ENCODE measurements around the gene PRRT3.

PRRT3 gene

GRCh38 chr3:9951962-9952805 lies at the start of gene PRRT3:
Gene PRRT3, minus strand, starts transcription at chr3:9952408. Its CDS starts 2,293 bp downstream, at chr3:9950115.
- Histone ChIP-seq H3K4me1 (ENCODE audit: control insufficient read depth in 1 of 2, insufficient read depth in 2 of 2, low read length in 2 of 2) (peaks cover 0 to 28% of the 10 kb centered on the region in 2 donors), H3K27ac (ENCODE audit: low read length) (no peak within 1 kb of the TSS), H3K9me3 (ENCODE audit: control insufficient read depth in 1 of 2, low read length in 2 of 2) (no peaks in the 10 kb centered on the region), H3K27me3 (ENCODE audit: low read depth, low read length) (no peaks in the 10 kb centered on the region), H3K36me3 (ENCODE audit: control insufficient read depth in 1 of 2, insufficient read depth in 2 of 2, low read length in 2 of 2) (peaks cover 0 to 4% of the 10 kb centered on the region in 2 donors), H3K4me3 (ENCODE audit: low read depth in 1 of 2, low read length in 2 of 2) (peak within 1 kb of the TSS; percentile 42 to 74)

DNA sequence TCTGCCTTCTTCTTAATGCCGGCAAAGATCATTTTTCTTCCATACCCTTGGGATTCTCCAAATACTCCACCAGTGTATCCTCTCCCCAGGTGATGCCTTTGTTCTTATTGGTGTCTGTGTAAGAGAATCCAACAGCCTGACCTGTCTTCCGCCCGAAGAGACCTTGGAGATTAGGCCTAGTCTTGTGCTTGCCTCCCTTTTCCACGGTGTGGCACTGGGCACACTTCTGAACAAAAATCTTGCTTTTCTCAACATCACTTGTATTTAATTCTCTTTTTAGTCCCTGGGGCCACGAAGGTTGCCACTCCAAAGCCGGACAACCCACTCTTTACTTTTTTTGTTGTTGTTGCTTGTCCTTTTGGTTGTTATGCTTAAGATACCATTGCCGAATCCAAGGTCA lies 48.5 kb upstream of the PRRT3 start:
- no peak overlapping the region for H3K4me3 ChIP-seq (ENCODE audit: low read depth in 1 of 2, low read length in 2 of 2)
- H3K4me1 ChIP-seq (ENCODE audit: control insufficient read depth in 1 of 2, insufficient read depth in 2 of 2, low read length in 2 of 2) = no peaks in the 10 kb centered on the region
- no peaks in the 10 kb centered on the region for H3K27me3 ChIP-seq (ENCODE audit: low read depth, low read length)
- H3K9me3 ChIP-seq (ENCODE audit: control insufficient read depth in 1 of 2, low read length in 2 of 2) = no peaks in the 10 kb centered on the region
- H3K36me3 ChIP-seq (ENCODE audit: control insufficient read depth in 1 of 2, insufficient read depth in 2 of 2, low read length in 2 of 2) = peaks cover 0 to 9% of the 10 kb centered on the region in 2 donors
- H3K27ac ChIP-seq (ENCODE audit: low read length) = no peak overlapping the region

- H3K27ac ChIP-seq (ENCODE audit: low read length) = no peak overlapping the region
- no peak overlapping the region for H3K4me3 ChIP-seq (ENCODE audit: low read depth in 1 of 2, low read length in 2 of 2)
- H3K9me3 ChIP-seq (ENCODE audit: control insufficient read depth in 1 of 2, low read length in 2 of 2) = no peaks in the 10 kb centered on the region
- peaks cover 0 to 9% of the 10 kb centered on the region in 2 donors for H3K36me3 ChIP-seq (ENCODE audit: control insufficient read depth in 1 of 2, insufficient read depth in 2 of 2, low read length in 2 of 2)
- H3K4me1 ChIP-seq (ENCODE audit: control insufficient read depth in 1 of 2, insufficient read depth in 2 of 2, low read length in 2 of 2) = no peaks in the 10 kb centered on the region
- no peaks in the 10 kb centered on the region for H3K27me3 ChIP-seq (ENCODE audit: low read depth, low read length)
Observed at GRCh38 chr3:9994086-9994844, 42.1 kb upstream of the PRRT3 start.

GRCh38 chr3:9986230-9986725 lies 34.1 kb upstream of the PRRT3 start:
- Histone ChIP-seq H3K9me3 (ENCODE audit: control insufficient read depth in 1 of 2, low read length in 2 of 2) (no peaks in the 10 kb centered on the region), H3K4me3 (ENCODE audit: low read depth in 1 of 2, low read length in 2 of 2) (peak overlapping the region; percentile 90 to 100), H3K4me1 (ENCODE audit: control insufficient read depth in 1 of 2, insufficient read depth in 2 of 2, low read length in 2 of 2) (peaks cover 4 to 27% of the 10 kb centered on the region in 2 donors), H3K27me3 (ENCODE audit: low read depth, low read length) (no peaks in the 10 kb centered on the region), H3K36me3 (ENCODE audit: control insufficient read depth in 1 of 2, insufficient read depth in 2 of 2, low read length in 2 of 2) (peaks cover 0 to 5% of the 10 kb centered on the region in 2 donors), H3K27ac (ENCODE audit: low read length) (peak overlapping the region; percentile 93)

DNA sequence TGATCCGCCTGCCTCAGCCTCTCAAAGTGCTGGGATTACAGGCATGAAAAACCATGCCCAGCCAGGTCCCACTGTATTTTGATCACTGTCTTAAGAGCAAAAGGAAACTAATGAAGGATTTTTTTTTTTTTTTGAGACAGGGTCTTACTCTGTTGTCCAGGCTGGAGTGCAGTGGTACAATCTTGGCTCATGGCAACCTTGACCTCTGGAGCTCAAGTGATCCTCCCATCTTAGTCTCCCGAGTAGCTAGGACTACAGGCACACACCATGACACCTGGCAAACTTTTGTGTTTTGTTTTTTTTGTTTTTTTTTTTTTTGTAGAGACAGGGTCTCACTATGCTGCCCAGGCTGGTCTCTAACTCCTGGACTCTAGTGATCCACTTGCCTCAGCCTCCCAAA lies 28.0 kb upstream of the PRRT3 start:
- H3K27me3 ChIP-seq (ENCODE audit: low read depth, low read length) = no peaks in the 10 kb centered on the region
- no peak overlapping the region for H3K27ac ChIP-seq (ENCODE audit: low read length)
- peaks cover 6 to 8% of the 10 kb centered on the region in 2 donors for H3K4me1 ChIP-seq (ENCODE audit: control insufficient read depth in 1 of 2, insufficient read depth in 2 of 2, low read length in 2 of 2)
- H3K9me3 ChIP-seq (ENCODE audit: control insufficient read depth in 1 of 2, low read length in 2 of 2) = no peaks in the 10 kb centered on the region
- no peak overlapping the region for H3K4me3 ChIP-seq (ENCODE audit: low read depth in 1 of 2, low read length in 2 of 2)
- peaks cover 4 to 24% of the 10 kb centered on the region in 2 donors for H3K36me3 ChIP-seq (ENCODE audit: control insufficient read depth in 1 of 2, insufficient read depth in 2 of 2, low read length in 2 of 2)

- peaks cover 0 to 6% of the 10 kb centered on the region in 2 donors for H3K4me1 ChIP-seq (ENCODE audit: control insufficient read depth in 1 of 2, insufficient read depth in 2 of 2, low read length in 2 of 2)
- peaks cover 10 to 24% of the 10 kb centered on the region in 2 donors for H3K36me3 ChIP-seq (ENCODE audit: control insufficient read depth in 1 of 2, insufficient read depth in 2 of 2, low read length in 2 of 2)
- no peaks in the 10 kb centered on the region for H3K27me3 ChIP-seq (ENCODE audit: low read depth, low read length)
Observed at GRCh38 chr3:9978710-9979305, 26.6 kb upstream of the PRRT3 start.

DNA sequence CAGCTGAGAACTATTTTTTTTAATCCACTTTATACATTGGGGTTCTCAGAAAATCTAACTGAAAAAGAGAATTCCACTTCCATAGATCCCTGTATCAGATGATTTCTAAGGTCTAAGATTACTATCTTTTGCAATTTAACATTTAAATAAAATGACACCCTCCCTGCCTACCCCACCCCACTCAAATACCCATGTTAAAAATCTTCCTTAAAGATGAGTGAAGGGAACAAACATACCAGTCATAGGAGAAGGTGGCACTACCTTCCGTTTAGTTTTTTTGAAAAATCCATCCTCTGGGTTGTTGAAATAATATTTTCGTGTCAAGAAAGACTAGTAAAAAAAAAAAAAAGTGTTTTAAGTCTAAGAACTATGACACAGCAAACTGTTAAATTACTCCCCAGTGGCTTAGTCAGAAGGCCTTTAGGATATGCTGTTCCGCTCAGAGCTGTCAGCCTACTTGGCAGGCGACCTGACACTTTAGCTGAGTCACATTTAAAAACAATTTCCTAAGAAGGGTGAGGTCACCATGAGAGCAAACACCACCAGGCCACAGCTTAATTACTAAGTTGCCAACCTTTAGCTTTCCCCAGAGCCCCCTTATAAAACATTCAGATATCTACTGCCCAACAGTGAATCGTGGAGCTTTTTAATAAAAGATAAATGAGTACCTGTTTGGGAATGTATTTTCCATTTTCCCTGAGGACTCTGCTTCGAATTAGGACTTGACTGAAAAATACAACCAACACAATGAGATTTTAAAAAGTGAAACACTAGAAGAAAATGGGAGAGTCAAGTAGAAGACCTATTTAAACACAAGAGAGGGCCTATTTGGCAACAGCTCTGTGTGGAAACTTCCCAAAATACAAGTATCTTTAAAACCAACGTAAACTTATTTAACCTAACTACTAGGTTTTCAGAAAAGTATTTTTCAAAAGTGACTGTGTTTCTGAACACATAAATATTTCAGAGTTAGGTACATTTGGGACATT lies 24.8 kb upstream of the PRRT3 start:
- H3K9me3 ChIP-seq (ENCODE audit: control insufficient read depth in 1 of 2, low read length in 2 of 2) = no peaks in the 10 kb centered on the region
- no peak overlapping the region for H3K4me3 ChIP-seq (ENCODE audit: low read depth in 1 of 2, low read length in 2 of 2)
- H3K4me1 ChIP-seq (ENCODE audit: control insufficient read depth in 1 of 2, insufficient read depth in 2 of 2, low read length in 2 of 2) = peaks cover 0 to 6% of the 10 kb centered on the region in 2 donors
- H3K27ac ChIP-seq (ENCODE audit: low read length) = peak overlapping the region; percentile 83
- peaks cover 15 to 33% of the 10 kb centered on the region in 2 donors for H3K36me3 ChIP-seq (ENCODE audit: control insufficient read depth in 1 of 2, insufficient read depth in 2 of 2, low read length in 2 of 2)
- H3K27me3 ChIP-seq (ENCODE audit: low read depth, low read length) = no peaks in the 10 kb centered on the region

More at GRCh38 chr3:9978710-9979305, 26.6 kb upstream of the PRRT3 start:
- Histone ChIP-seq H3K27ac (ENCODE audit: low read length) (peak overlapping the region; percentile 35), H3K9me3 (ENCODE audit: control insufficient read depth in 1 of 2, low read length in 2 of 2) (no peaks in the 10 kb centered on the region), H3K4me3 (ENCODE audit: low read depth in 1 of 2, low read length in 2 of 2) (no peak overlapping the region)

GRCh38 chr3:9970020-9970652 lies 17.9 kb upstream of the PRRT3 start:
- Histone ChIP-seq H3K4me1 (ENCODE audit: control insufficient read depth in 1 of 2, insufficient read depth in 2 of 2, low read length in 2 of 2) (no peaks in the 10 kb centered on the region), H3K9me3 (ENCODE audit: control insufficient read depth in 1 of 2, low read length in 2 of 2) (no peaks in the 10 kb centered on the region), H3K4me3 (ENCODE audit: low read depth in 1 of 2, low read length in 2 of 2) (no peak overlapping the region), H3K27me3 (ENCODE audit: low read depth, low read length) (no peaks in the 10 kb centered on the region), H3K27ac (ENCODE audit: low read length) (no peak overlapping the region), H3K36me3 (ENCODE audit: control insufficient read depth in 1 of 2, insufficient read depth in 2 of 2, low read length in 2 of 2) (peaks cover 33 to 65% of the 10 kb centered on the region in 2 donors)

DNA sequence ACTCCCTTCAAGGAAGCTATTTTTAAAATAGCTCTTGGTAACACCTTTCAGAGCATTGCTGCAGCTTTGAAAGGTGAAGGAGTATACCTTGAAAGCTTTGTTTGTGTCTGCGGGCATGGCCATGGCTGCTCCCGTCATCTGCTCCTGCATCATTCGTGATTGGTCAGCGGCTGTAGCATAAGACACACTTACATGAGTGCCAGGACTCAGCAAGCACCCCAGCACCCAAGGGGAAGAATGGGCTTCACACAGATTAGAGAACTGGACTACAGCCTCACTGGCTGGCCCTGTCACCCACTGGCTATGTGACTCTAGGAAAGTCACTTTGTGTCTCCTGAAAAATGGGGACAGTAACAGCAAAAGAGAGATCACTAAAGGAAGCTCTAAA lies 17.4 kb upstream of the PRRT3 start:
- Histone ChIP-seq H3K9me3 (ENCODE audit: control insufficient read depth in 1 of 2, low read length in 2 of 2) (no peaks in the 10 kb centered on the region), H3K4me3 (ENCODE audit: low read depth in 1 of 2, low read length in 2 of 2) (no peak overlapping the region), H3K36me3 (ENCODE audit: control insufficient read depth in 1 of 2, insufficient read depth in 2 of 2, low read length in 2 of 2) (peaks cover 33 to 67% of the 10 kb centered on the region in 2 donors), H3K4me1 (ENCODE audit: control insufficient read depth in 1 of 2, insufficient read depth in 2 of 2, low read length in 2 of 2) (no peaks in the 10 kb centered on the region), H3K27me3 (ENCODE audit: low read depth, low read length) (no peaks in the 10 kb centered on the region), H3K27ac (ENCODE audit: low read length) (no peak overlapping the region)

DNA sequence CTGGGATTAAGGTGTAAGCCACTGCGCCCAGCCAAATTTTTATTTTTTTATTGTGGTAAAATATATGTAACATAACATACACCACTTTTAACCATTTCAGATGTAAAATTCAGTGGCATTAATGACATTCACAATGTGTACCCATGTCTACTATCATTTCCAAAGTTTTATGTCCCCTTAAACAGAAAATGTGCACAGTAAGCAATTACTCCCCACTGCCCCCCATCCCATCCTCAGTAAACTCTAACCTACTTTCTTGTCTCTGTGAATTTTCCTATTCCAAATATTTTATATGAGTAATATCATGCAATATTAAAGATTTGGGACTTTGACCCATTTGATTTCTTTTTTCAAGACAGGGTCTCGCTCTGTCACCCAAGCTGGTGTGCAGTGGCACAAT lies 14.6 kb upstream of the PRRT3 start:
- Histone ChIP-seq H3K36me3 (ENCODE audit: control insufficient read depth in 1 of 2, insufficient read depth in 2 of 2, low read length in 2 of 2) (peaks cover 30 to 70% of the 10 kb centered on the region in 2 donors), H3K9me3 (ENCODE audit: control insufficient read depth in 1 of 2, low read length in 2 of 2) (no peaks in the 10 kb centered on the region), H3K4me1 (ENCODE audit: control insufficient read depth in 1 of 2, insufficient read depth in 2 of 2, low read length in 2 of 2) (no peaks in the 10 kb centered on the region), H3K4me3 (ENCODE audit: low read depth in 1 of 2, low read length in 2 of 2) (no peak overlapping the region), H3K27me3 (ENCODE audit: low read depth, low read length) (no peaks in the 10 kb centered on the region), H3K27ac (ENCODE audit: low read length) (no peak overlapping the region)
